GM12892 (cell line): ENCODE data around the gene ZNF462.

Experiments
- POLR2A ChIP-seq: IDR thresholded peaks from 2 replicates; pipeline ENCODE4 v1.6.1; 2011; ENCODE audit warnings: low read depth, low read length, control low read depth
- TAF1 ChIP-seq: IDR thresholded peaks from 2 replicates; pipeline ENCODE4 v1.6.1; 2011; ENCODE audit warnings: low read depth, mild to moderate bottlenecking, control low read depth, low read length, borderline replicate concordance

DNA sequence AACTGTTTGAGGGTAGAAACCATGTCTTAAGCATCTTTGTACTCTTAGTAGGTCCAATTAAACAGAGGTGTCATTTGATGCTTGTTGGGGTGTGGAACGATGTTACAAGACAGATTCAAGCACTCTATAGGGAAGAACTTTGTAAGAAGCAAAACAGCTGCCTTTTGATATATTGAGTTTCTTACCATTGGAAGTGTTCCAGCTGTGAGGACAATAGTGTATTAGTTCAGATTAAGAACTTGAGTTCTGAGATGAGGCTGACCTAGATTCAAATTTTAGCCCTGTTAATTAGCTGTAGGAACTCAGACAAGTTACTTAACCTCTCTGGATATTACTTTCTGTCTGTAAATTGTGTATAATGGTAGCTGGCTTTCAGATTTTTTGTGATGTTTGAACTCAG is 19.6 kb upstream of the ZNF462 start:
- TF ChIP-seq TAF1 (no peak), POLR2A (no peak)
